ENCODE data around the gene DNAJC8.

Gene DNAJC8

DNA sequence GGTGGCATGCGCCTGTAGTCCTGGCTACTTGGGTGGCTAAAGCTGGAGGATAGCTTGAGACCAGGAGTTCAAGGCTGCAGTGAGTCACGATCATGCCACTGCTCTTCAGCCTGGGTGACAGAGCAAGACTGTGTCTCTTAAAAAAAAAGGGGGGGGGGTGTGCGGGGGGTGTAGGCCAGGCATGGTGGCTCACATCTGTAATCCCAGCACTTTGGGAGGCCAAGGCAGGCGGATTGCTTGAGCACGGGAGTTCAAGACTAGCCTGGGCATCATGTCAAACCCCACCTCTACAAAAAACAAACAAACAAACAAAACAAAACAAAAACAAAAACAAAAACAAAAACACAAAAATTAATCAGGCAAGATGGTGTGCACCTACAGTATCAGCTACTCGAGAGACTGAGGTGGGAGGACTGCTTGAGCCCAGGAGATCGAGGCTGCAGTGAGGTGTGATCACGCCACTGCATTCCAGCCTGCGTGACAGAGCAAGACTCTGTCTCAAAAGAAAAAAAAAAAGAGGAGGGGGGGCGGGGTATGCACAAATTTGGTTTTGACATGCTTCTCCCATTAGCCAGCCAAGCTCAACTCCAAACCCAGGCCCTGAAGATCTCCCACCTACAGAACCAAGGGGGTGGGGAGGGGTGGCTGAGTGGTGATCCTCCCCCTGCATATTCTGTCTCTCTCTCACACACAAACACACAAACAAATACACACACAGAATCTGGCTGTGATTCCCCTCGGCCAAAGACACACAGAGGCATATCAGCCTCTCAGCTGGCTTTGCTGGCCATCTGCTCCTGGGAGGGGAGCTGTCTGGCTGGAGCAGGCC is 59.5 kb downstream of the DNAJC8 start:
- TF ChIP-seq, protein P1, sequence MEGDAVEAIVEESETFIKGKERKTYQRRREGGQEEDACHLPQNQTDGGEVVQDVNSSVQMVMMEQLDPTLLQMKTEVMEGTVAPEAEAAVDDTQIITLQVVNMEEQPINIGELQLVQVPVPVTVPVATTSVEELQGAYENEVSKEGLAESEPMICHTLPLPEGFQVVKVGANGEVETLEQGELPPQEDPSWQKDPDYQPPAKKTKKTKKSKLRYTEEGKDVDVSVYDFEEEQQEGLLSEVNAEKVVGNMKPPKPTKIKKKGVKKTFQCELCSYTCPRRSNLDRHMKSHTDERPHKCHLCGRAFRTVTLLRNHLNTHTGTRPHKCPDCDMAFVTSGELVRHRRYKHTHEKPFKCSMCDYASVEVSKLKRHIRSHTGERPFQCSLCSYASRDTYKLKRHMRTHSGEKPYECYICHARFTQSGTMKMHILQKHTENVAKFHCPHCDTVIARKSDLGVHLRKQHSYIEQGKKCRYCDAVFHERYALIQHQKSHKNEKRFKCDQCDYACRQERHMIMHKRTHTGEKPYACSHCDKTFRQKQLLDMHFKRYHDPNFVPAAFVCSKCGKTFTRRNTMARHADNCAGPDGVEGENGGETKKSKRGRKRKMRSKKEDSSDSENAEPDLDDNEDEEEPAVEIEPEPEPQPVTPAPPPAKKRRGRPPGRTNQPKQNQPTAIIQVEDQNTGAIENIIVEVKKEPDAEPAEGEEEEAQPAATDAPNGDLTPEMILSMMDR (IDR thresholded peaks at IDR 0.05; ENCODE audit: insufficient read depth, low read length, missing control alignments): no peak
- CTCF ChIA-PET: interaction anchor here (0.9 to 1.1 kb wide), 2 partner anchors 21 to 83 kb away, joined by 3 to 4 read pairs; no protein-coding TSS in a partner anchor

DNA sequence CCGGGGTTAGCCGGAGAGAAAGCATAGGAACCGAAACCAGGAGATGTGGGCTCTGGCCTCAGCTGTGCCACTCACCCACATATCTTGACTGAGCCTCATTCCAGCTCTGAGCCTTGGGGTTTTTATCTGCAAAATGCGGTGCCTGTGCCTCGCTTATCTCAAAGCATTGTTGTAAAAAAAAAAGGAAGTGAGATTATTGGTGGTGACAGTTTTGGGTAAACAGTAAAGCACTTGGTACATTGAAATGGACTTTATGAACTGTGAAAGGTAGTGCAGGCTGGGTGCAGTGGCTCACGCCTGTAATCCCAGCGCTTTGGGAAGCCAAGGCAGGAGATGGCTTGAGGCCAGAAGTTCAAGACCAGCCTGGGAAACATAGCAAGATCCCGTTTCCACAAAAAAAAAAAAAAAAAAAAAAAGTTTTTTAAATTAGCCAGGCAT is 60.1 kb downstream of the DNAJC8 start:
- TF ChIP-seq, protein P1 (IDR thresholded peaks at IDR 0.05; ENCODE audit: insufficient read depth, low read length, missing control alignments): no peak
- DNase-seq (ENCODE audit: low read depth, low spot score): no peak
- POLR2A ChIA-PET: no interaction called here
- CTCF ChIA-PET: interaction anchor here (0.9 kb wide), 1 partner anchor 20 kb away, joined by 4 read pairs; no protein-coding TSS in a partner anchor
- H3K4me3 ChIP-seq (ENCODE audit: low read depth, low read length): no peak overlapping the region

More for the DNA sequence above, 59.5 kb downstream of the DNAJC8 start:
- H3K4me3 ChIP-seq (ENCODE audit: low read depth, low read length): no peak overlapping the region
- no peak for DNase-seq (ENCODE audit: low read depth, low spot score)
- POLR2A ChIA-PET: interaction anchor here (0.6 kb wide), 1 partner anchor 316 kb away, joined by 3 read pairs; no protein-coding TSS in a partner anchor

DNA sequence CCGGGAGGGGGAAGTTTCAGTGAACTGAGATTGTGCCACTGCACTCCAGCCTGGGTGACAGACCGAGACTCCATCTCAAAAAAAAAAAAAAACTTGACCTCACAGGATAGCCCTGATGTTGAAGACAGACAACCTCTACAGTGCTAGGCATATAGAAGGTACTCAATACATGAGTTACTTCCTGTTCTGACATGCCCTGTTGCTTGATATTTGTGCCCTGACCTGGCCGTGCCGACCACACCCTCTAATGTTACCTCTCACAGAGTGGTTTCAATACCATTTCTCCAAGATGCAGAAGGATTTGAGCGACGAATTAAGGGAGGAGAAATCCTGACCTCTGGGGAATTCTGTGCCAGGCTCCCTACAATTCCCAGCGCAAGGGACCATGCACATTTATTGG is 61.6 kb downstream of the DNAJC8 start:
- DNase-seq (ENCODE audit: low read depth, low spot score): no peak
- CTCF ChIA-PET: no interaction called here
- H3K4me3 ChIP-seq (ENCODE audit: low read depth, low read length): no peak overlapping the region
- POLR2A ChIA-PET: no interaction called here
- TF ChIP-seq, protein P1 (IDR thresholded peaks at IDR 0.05; ENCODE audit: insufficient read depth, low read length, missing control alignments): no peak

DNA sequence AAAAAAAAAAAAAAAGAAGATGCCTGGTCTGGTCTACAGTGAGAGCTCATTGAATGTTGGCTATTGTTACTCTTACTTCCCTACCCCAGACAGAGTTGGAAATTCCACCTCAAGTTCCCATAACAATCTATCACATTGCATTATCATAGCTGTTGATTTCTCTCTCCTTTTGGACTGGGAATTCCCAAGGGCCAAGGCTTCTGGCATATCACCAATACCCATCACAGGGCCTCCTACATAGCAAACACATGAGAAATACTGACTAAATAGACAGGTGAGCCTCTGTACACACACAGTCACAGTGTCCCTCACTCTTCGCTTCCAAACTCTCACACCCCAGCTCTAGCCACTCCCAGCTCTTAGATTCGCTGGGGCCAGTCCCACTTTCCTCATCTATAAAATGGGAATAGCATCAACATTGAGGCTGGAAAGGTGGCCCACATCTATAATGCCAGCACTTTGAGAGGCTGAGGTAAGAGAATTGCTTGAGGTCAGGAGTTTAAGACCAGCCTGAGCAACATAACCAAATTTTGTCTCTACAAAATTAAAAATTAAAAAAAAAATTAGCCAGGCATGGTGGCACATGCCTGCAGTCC is 62.7 kb downstream of the DNAJC8 start:
- TF ChIP-seq, protein P1 (IDR thresholded peaks at IDR 0.05; ENCODE audit: insufficient read depth, low read length, missing control alignments): no peak
- H3K4me3 ChIP-seq (ENCODE audit: low read depth, low read length): no peak overlapping the region
- DNase-seq (ENCODE audit: low read depth, low spot score): no peak
- CTCF ChIA-PET: interaction anchor here (1.0 kb wide), 1 partner anchor 9 kb away, joined by 3 read pairs; no protein-coding TSS in a partner anchor
- POLR2A ChIA-PET: no interaction called here

DNA sequence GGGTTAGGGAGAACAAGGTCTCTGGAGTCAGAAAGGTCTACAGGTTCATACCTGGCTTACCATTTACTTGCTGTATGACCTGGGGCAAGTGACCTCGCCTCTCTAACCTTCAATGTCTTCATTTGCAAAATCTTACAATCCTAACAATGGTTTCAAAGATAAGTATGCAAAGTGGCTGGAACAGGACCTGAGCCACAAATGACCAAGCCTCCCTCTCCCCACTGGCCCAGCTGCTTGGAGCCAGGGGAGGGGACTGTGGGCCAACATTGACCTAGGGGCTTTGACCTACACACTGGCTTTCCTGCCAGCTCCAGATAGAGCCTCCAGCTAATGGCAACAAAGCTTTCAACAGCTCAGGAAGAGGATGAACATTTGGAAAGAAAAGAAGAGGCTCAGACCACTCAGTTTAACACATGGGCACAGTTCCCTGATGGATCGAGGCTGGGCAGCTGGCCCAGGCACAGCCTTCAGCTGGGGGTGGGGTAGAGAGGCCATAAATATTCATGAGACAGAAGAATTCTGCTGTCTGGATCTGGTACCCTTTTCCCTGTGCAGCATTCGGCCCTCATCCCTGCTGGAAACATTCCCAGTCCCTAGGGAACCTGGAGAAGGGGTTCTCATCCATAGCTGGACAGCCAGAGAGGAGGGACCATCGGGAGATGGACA is 69.2 kb downstream of the DNAJC8 start:
- ChIA-PET CTCF (no interaction called here), POLR2A (no interaction called here)
- H3K4me3 ChIP-seq (ENCODE audit: low read depth, low read length): no peak overlapping the region
- DNase-seq (ENCODE audit: low read depth, low spot score): no peak
- TF ChIP-seq, protein P1 (IDR thresholded peaks at IDR 0.05; ENCODE audit: insufficient read depth, low read length, missing control alignments): no peak

DNA sequence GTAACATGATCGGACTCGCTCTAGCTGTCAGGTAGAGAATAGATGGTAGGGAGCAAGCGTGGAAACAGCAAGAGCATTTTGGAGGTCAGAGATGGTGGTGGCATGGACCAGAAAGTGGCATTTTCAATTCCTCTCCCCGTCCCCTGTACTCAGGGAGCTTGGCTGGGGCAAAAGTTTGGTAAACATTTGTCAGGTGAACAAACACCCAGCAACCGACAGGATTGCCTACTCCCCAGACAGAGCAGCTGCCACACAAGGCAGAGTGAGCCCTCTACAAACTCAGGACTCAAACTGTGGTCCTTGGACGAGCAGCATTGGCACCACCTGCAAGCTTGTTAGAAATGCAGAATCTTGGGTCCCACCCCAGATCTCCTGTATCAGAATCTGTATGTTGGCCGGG is 70.7 kb downstream of the DNAJC8 start:
- H3K4me3 ChIP-seq (ENCODE audit: low read depth, low read length): no peak overlapping the region
- TF ChIP-seq, protein P1 (IDR thresholded peaks at IDR 0.05; ENCODE audit: insufficient read depth, low read length, missing control alignments): no peak
- POLR2A ChIA-PET: no interaction called here
- DNase-seq (ENCODE audit: low read depth, low spot score): no peak
- CTCF ChIA-PET: interaction anchor here (0.9 kb wide), 1 partner anchor 8 kb away, joined by 3 read pairs; no protein-coding TSS in a partner anchor

Data from AG04449 (cell line).